NCI-H82 treated with DMSO at 0.1 percent for 48 hours (cell line): Measurements from ENCODE around the gene ANKRD6.

ENCODE experiments used
- DNase-seq: peaks from one replicate; lab custom pipeline; 2025; ENCODE audit not compliant: unreplicated experiment; lab: John Stamatoyannopoulos, UW

The ANKRD6 gene

DNA sequence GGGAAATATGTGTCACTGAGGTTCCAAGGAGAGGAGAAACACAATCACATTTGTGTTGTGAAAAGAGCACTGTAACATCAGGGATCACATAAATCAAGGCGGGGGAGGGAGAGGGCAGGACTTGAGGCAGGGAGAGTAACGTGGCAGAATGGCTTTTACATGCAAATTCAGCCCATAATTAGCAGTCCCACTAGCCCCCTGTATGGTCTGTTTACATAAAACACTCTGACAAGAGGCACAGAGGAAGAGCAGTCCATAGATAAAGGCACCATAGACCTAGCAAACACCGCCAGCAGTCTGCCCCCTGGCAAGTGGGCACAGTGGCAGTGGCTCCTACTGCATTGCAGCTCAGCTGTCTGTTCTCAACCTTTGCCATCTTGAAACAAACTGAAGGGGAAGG lies 122.9 kb downstream of the ANKRD6 start:
- no peak for DNase-seq

- no peak for DNase-seq
Measured at GRCh38 chr6:89559487-89559886, 126.5 kb downstream of the ANKRD6 start.

DNA sequence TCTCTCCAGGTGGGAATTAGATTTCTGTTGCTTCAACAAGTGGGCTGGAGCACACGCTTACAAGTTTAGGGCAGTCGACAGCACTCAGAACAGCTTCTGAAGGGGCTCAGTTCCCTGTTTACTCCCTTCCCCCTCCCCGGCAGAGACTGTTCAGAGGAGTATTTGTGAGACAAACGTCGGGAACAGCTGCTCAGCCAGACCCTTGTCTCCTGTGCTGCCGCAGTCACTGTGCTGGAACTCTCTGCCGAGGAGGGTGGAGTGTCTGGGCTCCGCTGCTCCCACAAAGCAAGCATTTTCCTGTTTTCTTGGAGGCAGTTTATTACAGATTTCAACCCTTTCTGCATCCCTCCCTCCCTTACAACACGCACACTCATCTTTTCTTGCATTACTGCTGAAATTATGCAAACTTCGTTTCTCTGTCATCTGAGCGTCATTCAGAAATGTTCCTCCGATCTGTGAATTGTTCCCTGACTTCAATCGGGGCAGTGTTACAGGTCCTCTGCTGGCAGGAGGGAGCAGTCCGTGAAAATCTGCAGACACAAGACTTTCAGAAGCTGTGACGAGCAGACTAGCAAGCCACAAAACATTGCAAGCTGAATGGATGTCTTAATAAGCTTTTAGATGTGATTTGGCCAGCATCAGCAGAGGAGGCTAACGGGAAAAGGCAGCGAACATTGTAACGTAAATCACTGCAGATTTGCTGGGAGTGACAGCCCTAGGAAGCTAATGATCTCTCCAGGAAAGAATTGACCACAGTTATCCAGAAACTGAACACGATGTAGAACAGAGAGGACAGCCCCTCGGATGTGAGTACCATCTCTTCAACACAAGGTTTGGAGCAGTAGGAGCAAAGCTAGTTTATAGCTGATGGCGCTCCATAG lies 129.4 kb downstream of the ANKRD6 start:
- DNase-seq, result peak; percentile 47

DNA sequence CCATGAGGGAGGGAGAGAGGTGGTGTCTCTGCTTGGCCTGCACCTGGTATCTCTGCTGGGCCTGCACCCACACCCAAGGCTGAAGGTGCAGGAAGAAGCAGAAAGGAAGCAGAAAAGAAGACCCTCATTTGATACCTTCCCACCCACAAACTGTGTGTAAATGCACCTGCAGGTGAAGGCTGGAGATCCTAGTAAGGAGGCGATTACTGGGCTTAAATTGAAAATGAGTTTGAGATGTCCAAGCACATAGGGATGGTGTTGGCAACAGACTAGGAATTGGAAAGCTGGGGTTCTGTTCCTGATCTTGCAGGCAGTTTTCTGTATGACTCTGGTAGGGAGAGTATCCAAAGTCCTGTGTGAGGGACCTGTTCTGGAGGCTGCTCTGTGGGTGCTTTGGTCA lies 130.9 kb downstream of the ANKRD6 start:
- no peak for DNase-seq

- DNase-seq, result no peak
Measured at GRCh38 chr6:89564752-89565427, 131.9 kb downstream of the ANKRD6 start.

DNA sequence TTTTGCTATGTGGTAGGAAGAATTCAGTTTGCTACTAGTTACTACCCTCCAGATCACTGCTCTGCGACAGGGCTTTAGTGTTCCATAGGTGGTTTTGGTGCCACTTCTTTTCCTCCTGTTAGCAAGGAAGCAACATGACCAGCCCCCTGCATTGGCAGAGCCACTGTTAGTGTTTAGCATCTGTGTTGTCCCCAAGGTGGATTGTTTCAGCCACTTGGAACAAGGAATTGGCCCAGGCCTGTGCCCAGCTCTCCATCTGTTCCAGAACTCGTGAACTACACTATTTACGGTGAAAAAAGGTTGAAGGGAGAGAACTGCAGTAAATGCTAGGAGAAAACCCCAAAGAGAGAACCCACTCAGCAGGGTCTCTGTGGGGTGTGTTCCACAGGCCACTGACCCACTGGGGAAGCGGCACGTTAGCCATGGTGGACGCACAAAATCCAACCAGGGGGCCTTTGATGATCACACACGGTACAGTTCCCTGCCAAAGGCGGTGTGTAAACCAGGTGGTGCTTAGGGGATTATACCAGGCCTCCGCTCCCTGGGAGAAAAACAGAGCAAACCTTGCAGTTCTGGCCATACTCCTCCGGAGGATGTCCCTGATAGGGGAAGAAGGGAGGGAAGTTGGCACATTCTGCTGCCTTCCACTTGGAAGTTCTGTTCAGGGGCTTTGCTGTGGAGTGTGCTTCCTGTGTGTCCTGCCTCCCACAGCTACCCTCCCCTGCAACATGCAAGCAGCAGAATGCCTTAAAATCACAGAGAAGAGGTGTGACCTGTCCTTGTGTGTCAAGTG lies 133.3 kb downstream of the ANKRD6 start:
- no peak for DNase-seq

- no peak for DNase-seq
Measured at GRCh38 chr6:89566930-89567629, 134.1 kb downstream of the ANKRD6 start.

DNA sequence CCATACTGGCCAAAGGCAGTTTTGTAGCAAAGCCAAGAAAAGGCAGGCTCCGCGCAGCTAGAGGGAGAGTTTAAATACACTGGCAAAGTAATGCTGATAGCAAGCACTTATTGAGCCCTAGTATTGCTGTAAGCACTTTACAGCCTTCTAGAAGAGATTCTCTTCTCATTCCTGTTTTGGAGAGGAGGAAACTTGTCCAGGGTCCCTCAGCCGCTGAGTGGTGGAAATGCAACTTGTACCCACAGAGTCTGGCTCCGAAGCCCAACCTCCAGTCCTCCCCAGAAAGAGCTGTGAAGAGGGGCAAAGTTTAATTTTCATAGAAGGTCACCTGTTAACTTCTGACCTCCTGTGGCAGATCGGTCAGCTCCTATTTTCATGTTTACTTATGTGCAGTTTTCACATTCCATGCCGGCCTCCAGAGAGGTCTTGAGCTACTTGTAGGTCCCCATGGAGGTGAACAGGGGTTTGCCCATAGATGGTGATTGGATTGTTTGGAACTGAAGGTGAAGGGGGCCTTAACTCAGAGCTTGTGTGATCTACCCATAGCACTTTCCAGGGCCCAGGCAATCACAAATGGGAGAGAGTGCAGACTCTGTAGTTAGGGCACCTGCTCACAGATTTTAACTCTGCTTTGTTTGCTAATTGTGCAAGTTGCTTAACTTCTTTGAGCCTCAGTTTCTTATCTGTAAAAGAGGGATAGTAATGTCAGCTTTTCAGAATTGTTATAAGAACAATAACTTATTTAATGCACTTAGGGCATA lies 134.9 kb downstream of the ANKRD6 start:
- no peak for DNase-seq

DNA sequence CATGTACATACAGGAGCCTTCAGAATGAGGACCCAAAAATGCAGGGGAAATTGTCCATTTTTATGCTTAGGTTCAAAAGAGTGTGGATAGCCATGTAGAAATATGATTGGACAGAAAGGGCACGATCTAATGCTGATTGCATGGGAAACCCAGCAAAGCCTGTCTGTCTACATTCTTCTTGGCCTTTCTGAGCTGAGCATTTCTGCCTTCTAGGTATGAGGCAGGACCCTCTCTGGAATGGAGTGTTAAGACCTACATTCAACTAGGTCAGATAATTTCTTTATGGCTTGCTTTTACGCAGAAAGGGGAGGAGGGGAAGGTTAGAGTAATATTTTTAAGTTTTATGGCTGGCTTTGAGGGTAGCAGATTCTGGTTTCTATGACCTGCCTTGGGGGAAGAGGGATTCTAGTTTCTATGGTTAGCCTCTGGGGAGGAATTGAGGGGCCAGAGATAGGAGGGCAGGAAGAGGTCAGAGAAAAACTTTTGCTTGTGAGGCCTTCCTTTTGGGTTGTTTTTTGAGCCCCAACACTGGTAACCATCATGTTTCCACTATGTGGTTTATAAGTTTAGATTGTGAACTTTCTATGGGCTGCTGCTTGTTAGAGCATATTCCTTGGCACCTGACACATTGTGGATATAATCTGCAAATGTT lies 142.1 kb downstream of the ANKRD6 start:
- no peak for DNase-seq

DNA sequence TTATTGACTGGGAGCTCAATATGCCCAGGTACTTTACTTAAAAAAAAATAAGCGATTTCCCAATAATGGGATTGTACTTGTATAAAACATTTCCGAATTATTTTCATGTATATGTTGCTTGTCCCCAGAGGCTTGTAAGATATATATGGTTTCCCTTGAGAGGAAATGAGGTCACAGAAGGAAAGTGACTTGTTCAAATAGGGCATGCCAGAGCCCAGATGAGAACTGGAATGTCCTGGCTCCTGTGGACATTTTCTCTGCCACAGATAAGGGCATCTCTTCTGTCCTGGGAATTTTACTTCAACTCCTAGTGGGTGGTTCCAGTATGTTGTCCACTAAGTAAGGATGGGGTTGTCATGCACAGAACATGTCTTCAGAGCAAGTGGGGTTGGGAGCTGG lies 142.6 kb downstream of the ANKRD6 start:
- no peak for DNase-seq

- DNase-seq, result no peak
Measured at GRCh38 chr6:89580997-89581666, 148.2 kb downstream of the ANKRD6 start.

GRCh38 chr6:89581689-89582088 lies 148.7 kb downstream of the ANKRD6 start:
- no peak for DNase-seq

- DNase-seq, result peak; percentile 35
Measured at GRCh38 chr6:89582669-89583325, 149.8 kb downstream of the ANKRD6 start.

- no peak for DNase-seq
Measured at GRCh38 chr6:89583559-89583958, 150.6 kb downstream of the ANKRD6 start.

GRCh38 chr6:89584539-89584938 lies 151.6 kb downstream of the ANKRD6 start:
- DNase-seq, result no peak

DNA sequence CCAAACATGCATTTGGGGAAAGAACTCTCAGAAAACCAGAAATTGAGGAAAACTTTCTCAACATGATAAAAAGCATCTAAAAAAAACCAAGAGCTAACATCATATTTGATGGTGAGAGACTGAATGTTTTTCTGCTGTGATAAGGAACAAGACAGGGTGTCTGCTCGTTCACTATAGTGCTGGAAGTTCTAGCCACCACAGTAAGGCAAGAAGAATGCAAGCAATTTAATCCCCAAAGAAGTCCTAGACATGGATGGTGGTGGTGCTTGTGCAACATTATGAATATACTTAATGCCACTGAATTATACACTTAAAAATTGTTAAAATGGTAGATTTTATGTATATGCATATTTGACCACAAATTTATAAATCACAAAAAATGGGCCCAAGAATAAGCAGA lies 152.2 kb downstream of the ANKRD6 start:
- no peak for DNase-seq

- DNase-seq, result no peak
Measured at GRCh38 chr6:89589297-89590025, 156.5 kb downstream of the ANKRD6 start.

- no peak for DNase-seq
Measured at GRCh38 chr6:89590133-89590532, 157.2 kb downstream of the ANKRD6 start.
